Progenitor cell of endocrine pancreas (in vitro differentiated cells): ENCODE data around the gene PRSS1. TPM values are rescaled to one million over a fixed set of nuclear protein-coding genes. Genes with fewer than 3 reads are reported as not detected.
A peak's percentile ranks its signal among the peaks of the same experiment; 100 is the strongest.

Experiments
- DNase-seq: peaks from one replicate; pipeline ENCODE4 v3.0.0; 2021; ENCODE audit warnings: low spot score; ENCODE audit not compliant: unreplicated experiment
- H3K27ac Mint-ChIP-seq: 2 replicates; pipeline ENCODE4 v1.8.0; 2021; ENCODE audit warnings: mild to moderate bottlenecking, moderate library complexity, mixed read lengths
- H3K27me3 Mint-ChIP-seq: 2 replicates; pipeline ENCODE4 v1.8.0; 2021; ENCODE audit warnings: mixed read lengths
- H3K36me3 Mint-ChIP-seq: 2 replicates; pipeline ENCODE4 v1.8.0; 2022; ENCODE audit warnings: mixed read lengths; ENCODE audit not compliant: insufficient read depth
- H3K4me1 Mint-ChIP-seq: 2 replicates; pipeline ENCODE4 v1.8.0; 2021; ENCODE audit warnings: low read depth, mixed read lengths
- H3K4me3 Mint-ChIP-seq: 2 replicates; pipeline ENCODE4 v1.8.0; 2021; ENCODE audit warnings: low read depth, mild to moderate bottlenecking, moderate library complexity, mixed read lengths
- H3K9me3 Mint-ChIP-seq: 2 replicates; pipeline ENCODE4 v1.8.0; 2021; ENCODE audit warnings: low read depth, mixed read lengths
- CTCF ChIP-seq: fragments of 200-600 bp; sonication (generic); IDR thresholded peaks from one replicate; pipeline ENCODE4 v1.5.0; 2021; ENCODE audit warnings: antibody characterized with exemption, mild to moderate bottlenecking; ENCODE audit not compliant: unreplicated experiment
- total RNA-seq: library from RNA; stranded (reverse); gene quantifications from 2 replicates; pipeline ENCODE4 v1.2.1, GENCODE V29; 2021

PRSS1 gene
- total RNA-seq, 1 donor from 2014 or later = 32.1 TPM

GRCh38 chr7:142711746-142712616 lies 37.3 kb upstream of the PRSS1 start:
- H3K36me3 Mint-ChIP-seq = no peaks in the 10 kb centered on the region
- no peak overlapping the region for H3K27ac Mint-ChIP-seq
- no peaks in the 10 kb centered on the region for H3K9me3 Mint-ChIP-seq
- DNase-seq = no peak
- peak; percentile 74 for TF ChIP-seq CTCF
- H3K27me3 Mint-ChIP-seq = peaks cover 8% of the 10 kb centered on the region
- H3K4me1 Mint-ChIP-seq = no peaks in the 10 kb centered on the region
- no peak overlapping the region for H3K4me3 Mint-ChIP-seq

- Mint-ChIP-seq H3K27me3 (peaks cover 8% of the 10 kb centered on the region), H3K4me3 (no peak overlapping the region), H3K36me3 (no peaks in the 10 kb centered on the region), H3K27ac (no peak overlapping the region), H3K9me3 (no peaks in the 10 kb centered on the region), H3K4me1 (no peaks in the 10 kb centered on the region)
- no peak for TF ChIP-seq CTCF
- no peak for DNase-seq
Observed at GRCh38 chr7:142712617-142712957, 36.7 kb upstream of the PRSS1 start.

GRCh38 chr7:142714375-142714774 lies 34.9 kb upstream of the PRSS1 start:
- TF ChIP-seq CTCF = no peak
- Mint-ChIP-seq H3K9me3 (no peaks in the 10 kb centered on the region), H3K27ac (no peak overlapping the region), H3K27me3 (peaks cover 8% of the 10 kb centered on the region), H3K36me3 (no peaks in the 10 kb centered on the region), H3K4me3 (no peak overlapping the region), H3K4me1 (no peaks in the 10 kb centered on the region)
- no peak for DNase-seq

GRCh38 chr7:142716596-142716995 lies 32.7 kb upstream of the PRSS1 start:
- Mint-ChIP-seq H3K9me3 (no peaks in the 10 kb centered on the region), H3K36me3 (no peaks in the 10 kb centered on the region), H3K4me3 (no peak overlapping the region), H3K27me3 (peaks cover 19% of the 10 kb centered on the region), H3K27ac (no peak overlapping the region), H3K4me1 (no peaks in the 10 kb centered on the region)
- DNase-seq = no peak
- TF ChIP-seq CTCF = no peak

- peaks cover 21% of the 10 kb centered on the region for H3K27me3 Mint-ChIP-seq
- H3K9me3 Mint-ChIP-seq = no peaks in the 10 kb centered on the region
- no peaks in the 10 kb centered on the region for H3K36me3 Mint-ChIP-seq
- no peaks in the 10 kb centered on the region for H3K4me1 Mint-ChIP-seq
- no peak for DNase-seq
- no peak overlapping the region for H3K4me3 Mint-ChIP-seq
- TF ChIP-seq CTCF = no peak
- H3K27ac Mint-ChIP-seq = no peak overlapping the region
Observed at GRCh38 chr7:142717453-142717852, 31.8 kb upstream of the PRSS1 start.
